H1 (cell line): Measurements from ENCODE around the gene TCF7L1. TPM values are rescaled to one million over a fixed set of nuclear protein-coding genes. Genes with fewer than 3 reads are reported as not detected.

Experiments
- CTCF ChIA-PET: fragments of 300-600 bp; sonication (Branson Sonifier 250); formaldehyde crosslinking; loops from one replicate; lab custom pipeline; 2021; ENCODE audit not compliant: partially characterized antibody; lab: Charles Lee
- POLR2A ChIA-PET: fragments of 300-600 bp; sonication (Branson Sonifier 250); formaldehyde crosslinking; loops from one replicate; lab custom pipeline; 2021; ENCODE audit warnings: inconsistent platforms; ENCODE audit not compliant: partially characterized antibody; lab: Charles Lee
- DNase-seq, 2 experiments: peaks; one replicate each; pipeline versions ENCODE4 v3.0.0 to v3.0.0-alpha.2; 2010 to 2022; ENCODE audit warnings: low spot score in 2 of 2, low read depth in 1 of 2, mixed read lengths in 1 of 2
- FAIRE-seq: peaks from 2 replicates; lab custom pipeline; 2011; peaks lifted over from hg19 to GRCh38; lab: Jason Lieb, UNC
- H2AFZ ChIP-seq: 2 replicates; pipeline ENCODE4 v1.8.1; 2012; ENCODE audit warnings: low read length, inconsistent platforms
- H2AK5ac ChIP-seq: 2 replicates; pipeline ENCODE4 v1.6.1; 2013; ENCODE audit warnings: low read depth, low read length
- H2BK120ac ChIP-seq: replicated peaks from 2 replicates; pipeline ENCODE3; 2013; ENCODE audit warnings: low read depth, low read length, inconsistent platforms
- H2BK12ac ChIP-seq: 2 replicates; pipeline ENCODE4 v1.6.1; 2013; ENCODE audit warnings: low read depth, low read length
- H2BK15ac ChIP-seq: 2 replicates; pipeline ENCODE4 v1.6.1; 2013; ENCODE audit warnings: low read length
- H2BK20ac ChIP-seq: 2 replicates; pipeline ENCODE4 v1.6.1; 2013; ENCODE audit warnings: low read length
- H2BK5ac ChIP-seq: 2 replicates; pipeline ENCODE4 v1.6.1; 2013; ENCODE audit warnings: low read depth, low read length
- H3K14ac ChIP-seq: 2 replicates; pipeline ENCODE4 v1.6.1; 2013; ENCODE audit warnings: inconsistent platforms; ENCODE audit not compliant: insufficient read length
- H3K18ac ChIP-seq: 2 replicates; pipeline ENCODE4 v1.6.1; 2013; ENCODE audit warnings: low read length; ENCODE audit errors: extremely low read depth
- H3K23ac ChIP-seq: 2 replicates; pipeline ENCODE4 v1.6.1; 2013; ENCODE audit warnings: inconsistent platforms; ENCODE audit not compliant: insufficient read length
- H3K23me2 ChIP-seq: 2 replicates; pipeline ENCODE4 v1.6.1; 2013; ENCODE audit warnings: low read depth, low read length
- H3K27ac ChIP-seq: 2 replicates; pipeline ENCODE4 v1.6.1; 2011; ENCODE audit warnings: low read depth, low read length, inconsistent platforms
- H3K27me3 ChIP-seq, 4 experiments: replicated peaks in 1 of 4; 1 replicate in 1 of 4; 2 replicates in 3 of 4; pipeline versions ENCODE4 v1.6.1 to v1.8.1; 2011 to 2013; ENCODE audit warnings: low read length in 3 of 4, mild to moderate bottlenecking in 3 of 4, inconsistent platforms in 2 of 4, mixed read lengths in 2 of 4, moderate library complexity in 1 of 4; ENCODE audit not compliant: control insufficient read depth in 3 of 4, insufficient read depth in 3 of 4; ENCODE audit errors: extremely low read depth in 1 of 4
- H3K36me3 ChIP-seq, 4 experiments: 2 replicates each; pipeline versions ENCODE4 v1.6.1 to v1.8.1; 2011 to 2013; ENCODE audit warnings: mild to moderate bottlenecking in 4 of 4, low read length in 3 of 4, moderate library complexity in 2 of 4, control low read depth in 1 of 4, inconsistent platforms in 1 of 4; ENCODE audit not compliant: insufficient read depth in 4 of 4, control insufficient read depth in 2 of 4
- H3K4ac ChIP-seq: replicated peaks from 2 replicates; pipeline ENCODE3; 2013; ENCODE audit warnings: low read length, low read depth, mixed read lengths, inconsistent platforms; ENCODE audit not compliant: insufficient read length
- H3K4me1 ChIP-seq, 4 experiments: replicated peaks in 1 of 4; 1 replicate in 1 of 4; 2 replicates in 3 of 4; pipeline versions ENCODE4 v1.6.1 to v1.8.1; 2011 to 2013; ENCODE audit warnings: low read length in 3 of 4, inconsistent platforms in 2 of 4, mixed read lengths in 1 of 4; ENCODE audit not compliant: insufficient read depth in 4 of 4, control insufficient read depth in 3 of 4
- H3K4me2 ChIP-seq, 2 experiments: 2 replicates each; pipeline versions ENCODE4 v1.6.1 to v1.8.1; 2011 to 2013; ENCODE audit warnings: low read depth in 2 of 2, low read length in 2 of 2, control low read depth in 1 of 2, inconsistent platforms in 1 of 2, mild to moderate bottlenecking in 1 of 2; ENCODE audit not compliant: insufficient read depth in 1 of 2
- H3K4me3 ChIP-seq, 4 experiments: fragments of 200-600, 300-600 bp in 1 of 4; sonication (generic), shearing (Covaris generic), sonication (Bioruptor Twin) in 1 of 4; 2 replicates each; pipeline versions ENCODE4 v1.5.1 to v1.8.1; 2011 to 2016; ENCODE audit warnings: low read length in 4 of 4, low read depth in 3 of 4, control low read depth in 2 of 4, inconsistent platforms in 2 of 4, mild to moderate bottlenecking in 2 of 4, mixed read lengths in 1 of 4, moderate library complexity in 1 of 4; ENCODE audit not compliant: insufficient read depth in 2 of 4; ENCODE audit errors: extremely low read depth in 1 of 4
- H3K56ac ChIP-seq: replicated peaks from 2 replicates; pipeline ENCODE3; 2013; ENCODE audit warnings: low read depth, mild to moderate bottlenecking, mixed read lengths, low read length, inconsistent platforms; ENCODE audit not compliant: insufficient read length
- H3K79me1 ChIP-seq: 2 replicates; pipeline ENCODE4 v1.6.1; 2013; ENCODE audit warnings: low read depth, low read length, control low read depth
- H3K79me2 ChIP-seq, 2 experiments: 2 replicates each; pipeline versions ENCODE4 v1.6.1 to v1.8.1; 2012 to 2013; ENCODE audit warnings: low read length in 2 of 2, mild to moderate bottlenecking in 2 of 2, inconsistent platforms in 1 of 2; ENCODE audit not compliant: insufficient read depth in 2 of 2, control insufficient read depth in 1 of 2
- H3K9ac ChIP-seq, 4 experiments: replicated peaks in 1 of 4; 1 replicate in 1 of 4; 2 replicates in 3 of 4; pipeline versions ENCODE4 v1.6.1 to v1.8.1; 2011 to 2013; ENCODE audit warnings: low read depth in 3 of 4, low read length in 3 of 4, control low read depth in 2 of 4, mild to moderate bottlenecking in 2 of 4, moderate library complexity in 2 of 4, inconsistent platforms in 1 of 4; ENCODE audit errors: extremely low read depth in 1 of 4
- H3K9me3 ChIP-seq, 2 experiments: 2 replicates each; pipeline versions ENCODE4 v1.6.1 to v1.8.1; 2012 to 2013; ENCODE audit warnings: mild to moderate bottlenecking in 2 of 2, moderate library complexity in 2 of 2, control low read depth in 1 of 2, inconsistent platforms in 1 of 2, low read depth in 1 of 2, low read length in 1 of 2, mixed read lengths in 1 of 2; ENCODE audit not compliant: insufficient read depth in 2 of 2
- H4K20me1 ChIP-seq, 2 experiments: replicated peaks in 1 of 2; 2 replicates each; pipeline versions ENCODE3 to v1.8.1; 2011 to 2013; ENCODE audit warnings: inconsistent platforms in 2 of 2, low read length in 2 of 2, mild to moderate bottlenecking in 1 of 2; ENCODE audit not compliant: insufficient read depth in 2 of 2, control insufficient read depth in 1 of 2
- H4K5ac ChIP-seq: 2 replicates; pipeline ENCODE4 v1.6.1; 2013; ENCODE audit warnings: low read length, low read depth, mixed read lengths, inconsistent platforms; ENCODE audit not compliant: insufficient read length
- H4K8ac ChIP-seq: 2 replicates; pipeline ENCODE4 v1.8.0; 2013; ENCODE audit warnings: mild to moderate bottlenecking, moderate library complexity, low read length, inconsistent platforms; ENCODE audit not compliant: insufficient read depth; ENCODE audit errors: extremely low read depth
- H4K91ac ChIP-seq: replicated peaks from 2 replicates; pipeline ENCODE3; 2013; ENCODE audit warnings: low read length, mixed read lengths, inconsistent platforms; ENCODE audit not compliant: insufficient read length
- POU5F1 ChIP-seq: IDR thresholded peaks from 2 replicates; pipeline ENCODE4 v1.6.1; 2011; ENCODE audit warnings: low read depth, mild to moderate bottlenecking, low read length, moderate library complexity
- WGBS, 2 experiments: shearing (Covaris generic) in 1 of 2; methylation state at CpG; one replicate each; pipeline versions ENCODE4 v1.1.6 to v1.1.7; 2013 to 2015; ENCODE audit warnings: low lambda C conversion rate in 2 of 2, mixed read lengths in 2 of 2, inconsistent platforms in 1 of 2, low coverage in 1 of 2, missing lambda C conversion rate in 1 of 2; ENCODE audit not compliant: insufficient replicate concordance in 2 of 2, insufficient coverage in 1 of 2, insufficient read length in 1 of 2; ENCODE audit errors: extremely low coverage in 1 of 2, missing lambda C conversion rate in 1 of 2; 5-methylcytosine and 5-hydroxymethylcytosine counted together
- polyA plus RNA-seq, 7 experiments: library from polyadenylated mRNA; depleted of rRNA in 3 of 7; stranded (reverse) in 5 of 7; unstranded in 2 of 7; fragments of >200 nt in 5 of 7; fragments of 200-250 nt in 2 of 7; gene quantifications; 1 replicate in 5 of 7; 2 replicates in 1 of 7; 4 replicates in 1 of 7; pipeline versions ENCODE4 v1.2.1 to v1.2.3, GENCODE V29; 2011 to 2013; ENCODE audit warnings: missing spikeins in 2 of 7, mixed read lengths in 2 of 7
- total RNA-seq: library from RNA; stranded (reverse); fragmentation: NEBNext Ultra II Directional; extraction: Animal tissue kit (Norgen Biotek cat#: 25700); gene quantifications from 2 replicates; pipeline ENCODE4 v1.2.1, GENCODE V29; 2021

The TCF7L1 gene
- total and polyA plus RNA-seq, 2 of the 8 experiments (the other 6 are each of a cell fraction or from before 2014, with no cell fraction given), result 27.5 to 108 TPM

GRCh38 chr2:85184990-85185389 is 51.8 kb downstream of the TCF7L1 start:
- H3K79me2 ChIP-seq, result peaks cover 17 to 96% of the 10 kb centered on the region in 2 experiments
- WGBS, 2 experiments, result 92% methylated on average over 6 of the region's 6 CpGs; no CpG with 5 or more reads in 1 of the 2 experiments
- TF ChIP-seq POU5F1, result no peak

More at GRCh38 chr2:85184990-85185389, 51.8 kb downstream of the TCF7L1 start:
- DNase-seq (no peak), FAIRE-seq (no peak)
- peaks cover 13 to 22% (median 15%) of the 10 kb centered on the region in 4 experiments for H3K4me1 ChIP-seq
- ChIA-PET POLR2A (interaction anchor here (0.8 to 1.6 kb wide), 8 partner anchors 8 to 70 kb away, joined by 3 to 6 read pairs (median 4); no protein-coding TSS in a partner anchor), CTCF (interaction anchor here (0.6 to 15.2 kb wide), 31 partner anchors 9 to 179 kb away, joined by 3 to 218 read pairs (median 9); partner anchors contain the start of gene TCF7L1)
- H3K9me3 ChIP-seq, result no peaks in the 10 kb centered on the region
- no peak overlapping the region for H4K8ac ChIP-seq
- H2AFZ ChIP-seq, result no peak overlapping the region
- H3K18ac ChIP-seq, result no peak overlapping the region
- H3K4ac ChIP-seq, result no peak overlapping the region
- no peak overlapping the region for H4K5ac ChIP-seq
- H2BK120ac ChIP-seq, result no peak overlapping the region
- no peak overlapping the region for H3K9ac ChIP-seq
- H3K56ac ChIP-seq, result no peak overlapping the region
- H3K4me3 ChIP-seq, result no peak overlapping the region
- no peak overlapping the region for H3K27ac ChIP-seq
- peak overlapping the region; percentile 9; the same call in 1 of the 2 replicates for H2BK5ac ChIP-seq
- no peak overlapping the region for H2BK15ac ChIP-seq
- H4K20me1 ChIP-seq, result peaks cover 38 to 54% of the 10 kb centered on the region in 2 experiments
- H2BK20ac ChIP-seq, result no peak overlapping the region
- H3K14ac ChIP-seq, result no peak overlapping the region
- H3K36me3 ChIP-seq, result peaks cover 2 to 5% (median 3%) of the 10 kb centered on the region in 4 experiments; a peak in 3 of 8 replicates
- H3K79me1 ChIP-seq, result peaks cover 28% of the 10 kb centered on the region
- H3K27me3 ChIP-seq, result no peaks in the 10 kb centered on the region
- H3K23ac ChIP-seq, result no peak overlapping the region
- H3K23me2 ChIP-seq, result no peaks in the 10 kb centered on the region
- no peak overlapping the region for H4K91ac ChIP-seq
- no peak overlapping the region for H2BK12ac ChIP-seq
- no peak overlapping the region for H3K4me2 ChIP-seq
- no peak overlapping the region for H2AK5ac ChIP-seq
